ENCODE measurements around the gene MRPL44. TPM values are rescaled to one million over a fixed set of nuclear protein-coding genes. Genes with fewer than 3 reads are reported as not detected.
A peak's percentile ranks its signal among the peaks of the same experiment; 100 is the strongest.

Gene MRPL44
- polyA plus RNA-seq, 3 donors, result 7.5 to 28.4 (median 25.7) TPM

- intact Hi-C loops (cut with micrococcal nuclease), result no loop called here
Observed at GRCh38 chr2:223969315-223969714, 12.1 kb downstream of the MRPL44 start.

DNA sequence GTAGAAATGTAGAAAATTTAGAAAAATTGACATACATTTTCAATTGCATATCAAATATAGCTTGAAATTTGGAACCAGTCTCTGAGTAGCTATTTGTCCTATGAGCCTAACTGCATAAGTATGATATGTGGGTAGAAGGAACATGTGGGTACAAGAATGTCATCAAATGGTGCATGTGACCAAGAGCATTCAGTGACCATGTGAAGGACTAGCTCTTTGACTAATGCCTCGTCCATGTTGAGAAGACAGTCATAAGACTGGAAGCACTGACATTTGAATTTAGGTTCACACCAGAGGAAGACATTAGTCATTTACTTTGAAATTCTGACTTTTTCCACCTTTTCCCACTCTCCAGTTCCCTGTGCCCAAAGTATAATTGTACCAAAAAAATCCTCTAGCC is 12.6 kb downstream of the MRPL44 start:
- Histone ChIP-seq H3K9me3 (replicated peaks in 1 of 2; ENCODE audit: control insufficient read depth in 1 of 2, insufficient read depth in 1 of 2, low read length in 2 of 2) (no peaks in the 10 kb centered on the region), H3K27ac (ENCODE audit: low read depth in 1 of 2, low read length in 2 of 2) (no peak overlapping the region), H3K9ac (ENCODE audit: insufficient read depth, low read length, poor library complexity, severe bottlenecking) (no peak overlapping the region), H3K27me3 (ENCODE audit: control insufficient read depth in 2 of 2, insufficient read depth in 2 of 2, low read length in 2 of 2) (no peaks in the 10 kb centered on the region), H2AFZ (ENCODE audit: insufficient read depth, low read depth, low read length, poor library complexity, severe bottlenecking) (no peak overlapping the region), H3K4me3 (replicated peaks in 1 of 3; ENCODE audit: low read depth in 2 of 3, low read length in 3 of 3) (no peak overlapping the region), H3K4me2 (replicated peaks; ENCODE audit: extremely low read depth, low read length, poor library complexity, severe bottlenecking) (no peak overlapping the region), H3K79me2 (ENCODE audit: insufficient read depth, low read length) (peaks cover 11% of the 10 kb centered on the region), H3K4me1 (ENCODE audit: control insufficient read depth in 1 of 2, insufficient read depth in 2 of 2, low read length in 2 of 2) (no peaks in the 10 kb centered on the region), H3K36me3 (replicated peaks in 1 of 2; ENCODE audit: control insufficient read depth in 1 of 2, insufficient read depth in 2 of 2, low read length in 2 of 2) (peaks cover 32 to 66% of the 10 kb centered on the region in 2 donors), H4K20me1 (ENCODE audit: insufficient read depth, low read length) (peaks cover 13% of the 10 kb centered on the region)
- Mint-ChIP-seq H3K4me3 (no peak overlapping the region), H3K4me1 (peaks cover 3% of the 10 kb centered on the region), H3K36me3 (peaks cover 40 to 48% of the 10 kb centered on the region in 2 donors), H3K9me3 (no peaks in the 10 kb centered on the region), H3K27me3 (ENCODE audit: low read depth in 3 of 3) (no peaks in the 10 kb centered on the region), H3K27ac (peak overlapping the region in 1 of 7 donors; percentile 69)
- peak in 1 of 3 donors; percentile 12 for DNase-seq
- 83% methylated on average over 1 of the region's 1 CpG for WGBS (ENCODE audit: insufficient coverage)
- no peak for TF ChIP-seq CTCF (IDR thresholded peaks at IDR 0.05)
- intact Hi-C loops (cut with micrococcal nuclease), result loop anchor here in 1 of 2 donors (5.0 kb wide), 1 partner anchor 312 kb away; no protein-coding TSS in a partner anchor

More at GRCh38 chr2:223969315-223969714, 12.1 kb downstream of the MRPL44 start:
- Histone ChIP-seq H3K9me3 (replicated peaks in 1 of 2; ENCODE audit: control insufficient read depth in 1 of 2, insufficient read depth in 1 of 2, low read length in 2 of 2) (no peaks in the 10 kb centered on the region), H3K9ac (ENCODE audit: insufficient read depth, low read length, poor library complexity, severe bottlenecking) (no peak overlapping the region), H3K4me3 (replicated peaks in 1 of 3; ENCODE audit: low read depth in 2 of 3, low read length in 3 of 3) (no peak overlapping the region), H3K36me3 (replicated peaks in 1 of 2; ENCODE audit: control insufficient read depth in 1 of 2, insufficient read depth in 2 of 2, low read length in 2 of 2) (peaks cover 37 to 71% of the 10 kb centered on the region in 2 donors), H3K27ac (ENCODE audit: low read depth in 1 of 2, low read length in 2 of 2) (no peak overlapping the region), H3K27me3 (ENCODE audit: control insufficient read depth in 2 of 2, insufficient read depth in 2 of 2, low read length in 2 of 2) (no peaks in the 10 kb centered on the region), H3K4me2 (replicated peaks; ENCODE audit: extremely low read depth, low read length, poor library complexity, severe bottlenecking) (no peak overlapping the region), H3K4me1 (ENCODE audit: control insufficient read depth in 1 of 2, insufficient read depth in 2 of 2, low read length in 2 of 2) (no peaks in the 10 kb centered on the region), H4K20me1 (ENCODE audit: insufficient read depth, low read length) (peaks cover 19% of the 10 kb centered on the region), H3K79me2 (ENCODE audit: insufficient read depth, low read length) (peaks cover 17% of the 10 kb centered on the region), H2AFZ (ENCODE audit: insufficient read depth, low read depth, low read length, poor library complexity, severe bottlenecking) (no peak overlapping the region)
- no peak for DNase-seq
- H3K4me1 Mint-ChIP-seq, result peaks cover 3% of the 10 kb centered on the region
- no peak overlapping the region for H3K4me3 Mint-ChIP-seq
- H3K36me3 Mint-ChIP-seq, result peaks cover 45 to 53% of the 10 kb centered on the region in 2 donors
- H3K27me3 Mint-ChIP-seq (ENCODE audit: low read depth in 3 of 3), result no peaks in the 10 kb centered on the region
- no peaks in the 10 kb centered on the region for H3K9me3 Mint-ChIP-seq
- no peak overlapping the region for H3K27ac Mint-ChIP-seq
- WGBS (ENCODE audit: insufficient coverage), result no CpG with 5 or more reads among the region's 3 CpGs
- TF ChIP-seq CTCF (IDR thresholded peaks at IDR 0.05), result no peak

All from CD14-positive monocyte (primary cell).